SK-N-SH (cell line): ENCODE data around the gene WIPF2. TPM values are rescaled to one million over a fixed set of nuclear protein-coding genes. Genes with fewer than 3 reads are reported as not detected.

Experiments
- CTCF ChIA-PET: fragments of 300-600, 350-600 bp; formaldehyde crosslinking; extraction: SDS; loops from one replicate; lab custom pipeline; 2021; lab: Yijun Ruan, JAX
- POLR2A ChIA-PET: fragments of 350-600 bp; sonication (Branson Sonifier 250); formaldehyde crosslinking; extraction: SDS; loops from one replicate; lab custom pipeline; 2020; ENCODE audit warnings: antibody characterized with exemption, inconsistent platforms; lab: Yijun Ruan, JAX
- DNase-seq: peaks from one replicate; pipeline ENCODE4 v3.0.0; 2012
- H2AFZ ChIP-seq: fragments of 200-600 bp; sonication (generic); 2 replicates; pipeline ENCODE4 v1.8.1; 2016; ENCODE audit warnings: antibody characterized with exemption, mild to moderate bottlenecking, low read depth
- H3F3A ChIP-seq: fragments of 200-600 bp; sonication (generic); replicated peaks from 2 replicates; pipeline ENCODE3; 2016; ENCODE audit warnings: antibody characterized with exemption, mild to moderate bottlenecking; ENCODE audit not compliant: insufficient read depth
- H3K27ac ChIP-seq, 2 experiments: fragments of 200-500 bp in 1 of 2; fragments of 200-600 bp in 1 of 2; sonication (Bioruptor generic) in 1 of 2; sonication (generic), shearing (Covaris generic) in 1 of 2; 2 replicates each; pipeline versions ENCODE4 v1.5.1 to v1.6.1; 2014 to 2016; ENCODE audit warnings: low read depth in 2 of 2, inconsistent platforms in 1 of 2, low read length in 1 of 2, mild to moderate bottlenecking in 1 of 2, mixed read lengths in 1 of 2
- H3K27me3 ChIP-seq: fragments of 200-600 bp; sonication (generic), shearing (Covaris generic); 2 replicates; pipeline ENCODE4 v1.6.1; 2016; ENCODE audit warnings: mixed run types; ENCODE audit not compliant: insufficient read depth
- H3K36me3 ChIP-seq, 2 experiments: fragments of 200-500 bp in 1 of 2; fragments of 200-600 bp in 1 of 2; sonication (Bioruptor generic) in 1 of 2; sonication (generic) in 1 of 2; replicated peaks in 1 of 2; 2 replicates each; pipeline versions ENCODE3 to v1.5.1; 2014 to 2016; ENCODE audit warnings: low read length in 1 of 2, mild to moderate bottlenecking in 1 of 2; ENCODE audit not compliant: insufficient read depth in 2 of 2, control insufficient read depth in 1 of 2
- H3K4me1 ChIP-seq, 2 experiments: fragments of 200-500 bp in 1 of 2; fragments of 200-600 bp in 1 of 2; sonication (Bioruptor generic) in 1 of 2; sonication (generic), shearing (Covaris generic) in 1 of 2; 2 replicates each; pipeline versions ENCODE4 v1.5.1 to v1.6.1; 2014 to 2016; ENCODE audit warnings: low read depth in 1 of 2, low read length in 1 of 2, mixed run types in 1 of 2; ENCODE audit not compliant: insufficient read depth in 2 of 2, control insufficient read depth in 1 of 2
- H3K4me2 ChIP-seq: fragments of 200-600 bp; sonication (generic), shearing (Covaris generic); 2 replicates; pipeline ENCODE4 v1.6.1; 2017; ENCODE audit warnings: mixed run types
- H3K4me3 ChIP-seq, 2 experiments: fragments of 200-500 bp in 1 of 2; fragments of 200-600 bp in 1 of 2; sonication (Bioruptor generic) in 1 of 2; sonication (generic), shearing (Covaris generic) in 1 of 2; 2 replicates each; pipeline versions ENCODE4 v1.5.1 to v1.8.1; 2014 to 2016; ENCODE audit warnings: low read depth in 2 of 2, inconsistent platforms in 1 of 2, low read length in 1 of 2, mild to moderate bottlenecking in 1 of 2, mixed read lengths in 1 of 2, moderate library complexity in 1 of 2
- H3K79me2 ChIP-seq: fragments of 200-600 bp; sonication (generic); 2 replicates; pipeline ENCODE4 v1.8.1; 2017; ENCODE audit warnings: mild to moderate bottlenecking; ENCODE audit not compliant: insufficient read depth
- H3K9ac ChIP-seq: fragments of 200-600 bp; sonication (generic); 2 replicates; pipeline ENCODE4 v1.6.1; 2017; ENCODE audit warnings: mixed run types
- H3K9me2 ChIP-seq: fragments of 200-600 bp; sonication (generic); 2 replicates; pipeline ENCODE4 v1.6.1; 2017; ENCODE audit warnings: mixed run types
- H3K9me3 ChIP-seq: fragments of 200-600 bp; sonication (generic); 2 replicates; pipeline ENCODE4 v1.6.1; 2017; ENCODE audit warnings: mixed run types, mild to moderate bottlenecking, moderate library complexity
- H4K20me1 ChIP-seq: fragments of 200-600 bp; sonication (generic); 2 replicates; pipeline ENCODE4 v1.6.1; 2017; ENCODE audit warnings: mild to moderate bottlenecking, mixed run types; ENCODE audit not compliant: insufficient read depth
- CTCF ChIP-seq: fragments of 200-600 bp; sonication (generic); IDR thresholded peaks from 2 replicates; pipeline ENCODE4 v1.6.1; 2017; ENCODE audit warnings: antibody characterized with exemption, mild to moderate bottlenecking, moderate library complexity
- EP300 ChIP-seq, 2 experiments: IDR thresholded peaks; 2 replicates each; pipeline versions ENCODE4 v1.4.0 to v1.6.1; 2012; ENCODE audit warnings: borderline replicate concordance in 1 of 2, low read depth in 1 of 2, low read length in 1 of 2
- GATA2 ChIP-seq: sonication (generic); formaldehyde crosslinking; IDR thresholded peaks from 2 replicates; pipeline ENCODE4 v1.5.0; 2020; ENCODE audit warnings: mild to moderate bottlenecking, missing genetic modification reagents
- JUND ChIP-seq: IDR thresholded peaks from 2 replicates; pipeline ENCODE4 v1.4.0; 2012
- MEF2A ChIP-seq: IDR thresholded peaks from 2 replicates; pipeline ENCODE4 v1.4.0; 2012; ENCODE audit warnings: low read depth, borderline replicate concordance
- RAD21 ChIP-seq: IDR thresholded peaks from 2 replicates; pipeline ENCODE4 v1.6.1; 2012; ENCODE audit warnings: mild to moderate bottlenecking, low read length
- RFX5 ChIP-seq: IDR thresholded peaks from 2 replicates; pipeline ENCODE4 v1.6.1; 2012; ENCODE audit warnings: mild to moderate bottlenecking, improper control_type of control experiment, low read length
- SMC3 ChIP-seq: IDR thresholded peaks from 2 replicates; pipeline ENCODE4 v1.6.1; 2012; ENCODE audit warnings: low read depth, low read length, improper control_type of control experiment
- TAF1 ChIP-seq: IDR thresholded peaks from 2 replicates; pipeline ENCODE4 v1.6.1; 2012; ENCODE audit warnings: low read depth, mild to moderate bottlenecking, low read length, moderate library complexity, borderline replicate concordance
- WGBS: methylation state at CpG from one replicate; pipeline ENCODE4 v1.1.6; 2017; ENCODE audit warnings: low lambda C conversion rate; 5-methylcytosine and 5-hydroxymethylcytosine counted together
- polyA plus RNA-seq, 3 experiments: library from polyadenylated mRNA; depleted of rRNA; stranded (reverse); fragments of >200 nt; gene quantifications; 2 replicates each; pipeline ENCODE4 v1.2.3, GENCODE V29; 2012
- TF ChIP-seq, protein P1 (sequence below): IDR thresholded peaks from 2 replicates; pipeline ENCODE4; 2012
- TF ChIP-seq, protein P2 (sequence below): fragments of 150-350 bp; IDR thresholded peaks from 2 replicates; pipeline ENCODE4 v1.6.1; 2016; ENCODE audit warnings: mild to moderate bottlenecking, low read depth, low read length

Gene WIPF2
- polyA plus RNA-seq, 1 of the 3 experiments (the other 2 are of a cell fraction), result 6.8 TPM

DNA sequence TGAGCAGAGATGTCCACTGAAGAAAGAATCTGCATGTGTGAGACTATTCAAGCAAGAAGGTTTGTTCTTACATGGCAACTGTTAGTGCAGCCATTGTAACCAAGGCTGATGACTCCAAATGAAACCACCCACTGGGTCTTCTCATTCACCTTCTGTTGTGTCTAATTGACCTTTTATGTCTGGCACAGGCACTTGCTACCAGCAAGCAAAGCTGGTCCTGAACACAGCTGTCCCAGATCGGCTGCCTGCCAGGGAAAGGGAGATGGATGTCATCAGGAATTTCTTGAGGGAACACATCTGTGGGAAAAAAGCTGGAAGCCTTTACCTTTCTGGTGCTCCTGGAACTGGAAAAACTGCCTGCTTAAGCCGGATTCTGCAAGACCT lies 72.2 kb downstream of the WIPF2 start:
- no peak for DNase-seq
- no peaks in the 10 kb centered on the region for H3K9me2 ChIP-seq
- H3K4me3 ChIP-seq, result no peak overlapping the region
- no peaks in the 10 kb centered on the region for H4K20me1 ChIP-seq
- no peak overlapping the region for H3K9ac ChIP-seq
- peaks cover 27 to 28% of the 10 kb centered on the region in 2 experiments for H3K36me3 ChIP-seq
- H3K4me1 ChIP-seq, result peaks cover 0 to 7% of the 10 kb centered on the region in 2 experiments; a peak in 2 of 4 replicates
- H3K27ac ChIP-seq, result no peak overlapping the region
- no peaks in the 10 kb centered on the region for H3K9me3 ChIP-seq
- H3K4me2 ChIP-seq, result no peak overlapping the region
- H3F3A ChIP-seq, result peaks cover 12% of the 10 kb centered on the region
- H3K79me2 ChIP-seq, result peaks cover 30% of the 10 kb centered on the region
- POLR2A ChIA-PET, result no interaction called here
- no peaks in the 10 kb centered on the region for H3K27me3 ChIP-seq
- H2AFZ ChIP-seq, result no peak overlapping the region
- CTCF ChIA-PET, result interaction anchor here (0.7 to 36.0 kb wide), 21 partner anchors 9 to 229 kb away, joined by 3 to 1706 read pairs (median 4); partner anchors contain the start of genes GJD3 and WIPF2
- WGBS, result 100% methylated on average over 2 of the region's 2 CpGs
- TF ChIP-seq SMC3, result no peak
- no peak for TF ChIP-seq TAF1
- TF ChIP-seq, protein P1, sequence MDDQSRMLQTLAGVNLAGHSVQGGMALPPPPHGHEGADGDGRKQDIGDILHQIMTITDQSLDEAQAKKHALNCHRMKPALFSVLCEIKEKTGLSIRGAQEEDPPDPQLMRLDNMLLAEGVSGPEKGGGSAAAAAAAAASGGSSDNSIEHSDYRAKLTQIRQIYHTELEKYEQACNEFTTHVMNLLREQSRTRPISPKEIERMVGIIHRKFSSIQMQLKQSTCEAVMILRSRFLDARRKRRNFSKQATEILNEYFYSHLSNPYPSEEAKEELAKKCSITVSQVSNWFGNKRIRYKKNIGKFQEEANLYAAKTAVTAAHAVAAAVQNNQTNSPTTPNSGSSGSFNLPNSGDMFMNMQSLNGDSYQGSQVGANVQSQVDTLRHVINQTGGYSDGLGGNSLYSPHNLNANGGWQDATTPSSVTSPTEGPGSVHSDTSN, result no peak
- TF ChIP-seq GATA2 (CRISPR knock-in tag), result no peak
- TF ChIP-seq, protein P2, sequence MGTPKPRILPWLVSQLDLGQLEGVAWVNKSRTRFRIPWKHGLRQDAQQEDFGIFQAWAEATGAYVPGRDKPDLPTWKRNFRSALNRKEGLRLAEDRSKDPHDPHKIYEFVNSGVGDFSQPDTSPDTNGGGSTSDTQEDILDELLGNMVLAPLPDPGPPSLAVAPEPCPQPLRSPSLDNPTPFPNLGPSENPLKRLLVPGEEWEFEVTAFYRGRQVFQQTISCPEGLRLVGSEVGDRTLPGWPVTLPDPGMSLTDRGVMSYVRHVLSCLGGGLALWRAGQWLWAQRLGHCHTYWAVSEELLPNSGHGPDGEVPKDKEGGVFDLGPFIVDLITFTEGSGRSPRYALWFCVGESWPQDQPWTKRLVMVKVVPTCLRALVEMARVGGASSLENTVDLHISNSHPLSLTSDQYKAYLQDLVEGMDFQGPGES, result no peak
- no peak for TF ChIP-seq CTCF

- DNase-seq, result no peak
- Histone ChIP-seq H3K4me1 (peaks cover 2 to 5% of the 10 kb centered on the region in 2 experiments; a peak in 2 of 4 replicates), H3K4me2 (no peak overlapping the region), H3K27me3 (no peaks in the 10 kb centered on the region), H3K9me2 (no peaks in the 10 kb centered on the region), H3K36me3 (peaks cover 22 to 27% of the 10 kb centered on the region in 2 experiments), H3K9me3 (no peaks in the 10 kb centered on the region), H4K20me1 (no peaks in the 10 kb centered on the region), H3K9ac (no peak overlapping the region), H3K79me2 (peaks cover 30% of the 10 kb centered on the region), H2AFZ (no peak overlapping the region), H3K27ac (no peak overlapping the region), H3F3A (peaks cover 10% of the 10 kb centered on the region), H3K4me3 (no peak overlapping the region)
- WGBS, result 93% methylated on average over 1 of the region's 1 CpG
- ChIA-PET CTCF (interaction anchor here (0.7 to 36.0 kb wide), 6 partner anchors 10 to 181 kb away, joined by 3 to 1706 read pairs (median 13); partner anchors contain the start of gene GJD3), POLR2A (interaction anchor here (0.7 kb wide), 1 partner anchor 12 kb away, joined by 3 read pairs; no protein-coding TSS in a partner anchor)
- TF ChIP-seq EP300 (IDR thresholded peaks at IDR 0.05; ENCODE audit: borderline replicate concordance in 1 of 2, low read depth in 1 of 2, low read length in 1 of 2) (no peak), RFX5 (no peak), MEF2A (no peak), RAD21 (no peak), GATA2 (CRISPR knock-in tag) (no peak), JUND (no peak)
- TF ChIP-seq, protein P2, result no peak
Measured at GRCh38 chr17:40293363-40293762, 74.3 kb downstream of the WIPF2 start.
